Naive thymus-derived CD4-positive, alpha-beta T cell (primary cell): Measurements from ENCODE around the gene RGS21. TPM values are rescaled to one million over a fixed set of nuclear protein-coding genes. Genes with fewer than 3 reads are reported as not detected.

Experiments used
- polyA plus RNA-seq, 2 donors: library from polyadenylated mRNA; unstranded; fragments of 300-500 nt; fragmentation: Illumina TruSeq; gene quantifications; one replicate each; pipeline ENCODE4 v1.2.3, GENCODE V29; 2021
- total RNA-seq, 6 experiments: library from RNA in 5 of 6; stranded (reverse) in 5 of 6; gene quantifications; 1 replicate in 5 of 6; 2 replicates in 1 of 6; pipeline ENCODE4 v1.2.3 and lab custom pipeline; 2021 to 2026

The RGS21 gene
- total and polyA plus RNA-seq, 7 experiments from 2014 or later, result not detected

Other genes starting within 250 kb of the RGS21 start
- 10 to 100 TPM in 1 of 5 experiments, 1 to 10 TPM in 1, under 1 TPM in 2, not detected in 1; 0.16 to 22.3 (median 1.3) TPM for gene RGS18, start 158.5 kb upstream of the RGS21 start, total RNA-seq
- under 1 TPM in 1 of 2 donors, not detected in 1; 0.08 TPM for gene RGS18, start 158.5 kb upstream of the RGS21 start, polyA plus RNA-seq